WI38 (cell line): ENCODE data around the gene CLDN19.
"Not testable (repeated sequence)": the region's sequence is repeated elsewhere in the genome, so short reads cannot be mapped to it uniquely, and the experiment has no call there.

Experiments used
- H3K4me3 ChIP-seq: 2 replicates; pipeline ENCODE4 v1.5.1; 2011; ENCODE audit warnings: low read depth, mild to moderate bottlenecking, control low read depth, low read length
- TF ChIP-seq, protein P1 (sequence below): IDR thresholded peaks from 2 replicates; pipeline ENCODE4 v1.5.1; 2012; ENCODE audit warnings: low read depth, mild to moderate bottlenecking, control low read depth, low read length

Gene CLDN19

DNA sequence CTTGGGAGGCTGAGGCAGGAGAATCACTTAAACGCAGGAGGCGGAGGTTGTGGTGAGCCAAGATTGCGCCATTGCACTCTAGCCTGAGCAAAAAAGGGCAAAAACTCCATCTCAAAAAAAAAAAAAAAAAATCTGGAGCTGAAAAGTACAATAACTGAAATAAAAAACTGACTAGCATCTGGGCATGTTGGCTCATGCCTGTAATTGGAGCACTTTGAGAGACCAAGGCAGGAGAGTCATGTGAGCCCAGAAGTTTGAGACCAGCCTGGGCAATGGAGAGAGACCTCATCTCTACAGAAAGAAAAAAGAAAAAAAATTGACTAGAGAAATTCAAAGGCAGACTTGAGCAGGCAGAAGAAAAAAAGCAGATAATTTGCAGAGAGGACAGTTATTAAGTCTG lies 18.1 kb downstream of the CLDN19 start:
- no peak overlapping the region for H3K4me3 ChIP-seq
- TF ChIP-seq, protein P1, sequence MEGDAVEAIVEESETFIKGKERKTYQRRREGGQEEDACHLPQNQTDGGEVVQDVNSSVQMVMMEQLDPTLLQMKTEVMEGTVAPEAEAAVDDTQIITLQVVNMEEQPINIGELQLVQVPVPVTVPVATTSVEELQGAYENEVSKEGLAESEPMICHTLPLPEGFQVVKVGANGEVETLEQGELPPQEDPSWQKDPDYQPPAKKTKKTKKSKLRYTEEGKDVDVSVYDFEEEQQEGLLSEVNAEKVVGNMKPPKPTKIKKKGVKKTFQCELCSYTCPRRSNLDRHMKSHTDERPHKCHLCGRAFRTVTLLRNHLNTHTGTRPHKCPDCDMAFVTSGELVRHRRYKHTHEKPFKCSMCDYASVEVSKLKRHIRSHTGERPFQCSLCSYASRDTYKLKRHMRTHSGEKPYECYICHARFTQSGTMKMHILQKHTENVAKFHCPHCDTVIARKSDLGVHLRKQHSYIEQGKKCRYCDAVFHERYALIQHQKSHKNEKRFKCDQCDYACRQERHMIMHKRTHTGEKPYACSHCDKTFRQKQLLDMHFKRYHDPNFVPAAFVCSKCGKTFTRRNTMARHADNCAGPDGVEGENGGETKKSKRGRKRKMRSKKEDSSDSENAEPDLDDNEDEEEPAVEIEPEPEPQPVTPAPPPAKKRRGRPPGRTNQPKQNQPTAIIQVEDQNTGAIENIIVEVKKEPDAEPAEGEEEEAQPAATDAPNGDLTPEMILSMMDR, result no peak

- TF ChIP-seq, protein P1, result no peak
- no peak overlapping the region for H3K4me3 ChIP-seq
Observed at GRCh38 chr1:42720868-42721267, 19.2 kb downstream of the CLDN19 start.

DNA sequence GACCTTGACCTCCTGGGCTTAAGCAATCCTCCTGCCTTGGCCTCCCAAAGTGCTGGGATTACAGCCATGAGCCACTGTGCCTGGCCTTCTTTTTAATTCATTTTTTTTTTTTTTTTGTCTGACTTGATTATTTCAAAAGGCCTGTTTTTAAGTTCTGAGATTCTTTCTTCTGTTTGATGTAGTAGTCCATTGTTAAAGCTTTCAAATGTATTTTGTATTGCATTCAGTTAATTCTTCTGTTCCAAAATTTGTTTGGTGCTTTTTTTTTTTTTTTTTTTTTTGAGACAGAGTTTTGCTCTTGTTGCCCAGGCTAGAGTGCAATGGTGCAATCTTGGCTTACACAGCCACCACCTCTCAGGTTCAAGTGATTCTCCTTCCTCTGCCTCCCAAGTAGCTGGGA lies 25.6 kb downstream of the CLDN19 start:
- H3K4me3 ChIP-seq, result not testable (repeated sequence)

GRCh38 chr1:42713293-42713692 lies 26.7 kb downstream of the CLDN19 start:
- TF ChIP-seq, protein P1, result no peak
- H3K4me3 ChIP-seq, result no peak overlapping the region

DNA sequence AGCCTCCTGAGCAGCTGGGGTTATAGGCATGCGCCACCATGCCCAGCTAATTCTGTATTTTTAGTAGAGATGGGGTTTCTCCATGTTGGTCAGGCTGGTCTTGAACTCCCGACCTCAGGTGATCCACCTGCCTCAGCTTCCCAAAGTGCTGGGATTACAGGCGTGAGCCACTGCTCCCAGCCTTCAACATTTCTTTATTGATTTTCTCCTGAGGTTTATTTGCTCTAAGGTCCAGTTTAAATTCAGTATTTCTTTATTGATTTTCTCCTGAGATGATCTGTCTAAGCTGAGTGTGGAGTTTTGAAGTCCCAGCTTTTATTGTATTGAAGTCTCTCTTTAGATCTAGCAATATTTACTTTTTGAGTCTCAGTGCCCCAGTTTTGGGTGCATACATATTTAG lies 27.2 kb downstream of the CLDN19 start:
- not testable (repeated sequence) for H3K4me3 ChIP-seq

DNA sequence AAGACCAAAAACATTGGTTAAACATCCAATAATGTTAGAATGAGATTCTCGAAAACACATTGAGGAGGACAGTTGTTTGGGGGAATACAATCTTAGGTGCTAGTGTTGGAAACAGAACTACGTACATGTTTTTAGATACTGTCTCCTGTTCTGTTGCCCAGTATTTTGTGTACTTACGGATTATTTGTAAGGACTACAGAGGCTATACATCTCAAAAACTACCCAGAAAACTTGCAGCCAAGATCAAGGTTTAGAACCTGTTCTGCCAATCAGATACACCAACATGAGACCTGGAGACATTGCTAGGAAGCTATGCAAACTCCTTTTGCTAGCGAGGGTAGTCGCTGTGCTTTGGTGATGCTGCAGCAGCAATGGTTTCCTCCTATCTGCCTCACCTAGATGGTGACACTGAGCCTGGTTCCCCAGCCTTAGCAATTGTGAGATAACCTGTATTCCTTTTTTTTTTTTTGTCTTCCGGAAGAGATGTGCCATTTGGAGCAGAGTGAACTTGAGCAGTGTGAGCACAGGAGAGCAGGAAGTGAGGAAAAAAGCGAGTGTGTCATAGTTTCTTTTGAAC lies 36.1 kb downstream of the CLDN19 start:
- no peak overlapping the region for H3K4me3 ChIP-seq
- TF ChIP-seq, protein P1, result no peak

DNA sequence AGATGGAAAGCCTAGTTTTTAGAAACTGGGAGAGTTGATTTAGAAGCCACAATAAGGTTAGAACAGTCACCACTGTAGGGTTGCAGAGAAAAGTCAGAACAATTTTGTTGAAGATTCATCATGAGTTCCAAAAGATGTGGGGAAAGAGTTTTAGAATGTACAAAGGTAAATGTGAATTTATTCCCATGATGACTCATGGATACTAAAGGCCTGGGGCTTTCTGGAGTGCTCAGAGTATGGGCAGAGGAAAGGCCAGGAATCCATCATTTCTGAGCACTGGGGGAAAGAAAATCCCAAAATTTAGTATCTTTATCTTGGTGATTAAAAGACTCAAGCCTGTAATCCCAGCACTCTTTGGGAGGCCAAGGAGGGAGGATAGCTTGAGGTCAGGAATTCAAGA lies 40.0 kb downstream of the CLDN19 start:
- no peak overlapping the region for H3K4me3 ChIP-seq
- TF ChIP-seq, protein P1, result no peak

DNA sequence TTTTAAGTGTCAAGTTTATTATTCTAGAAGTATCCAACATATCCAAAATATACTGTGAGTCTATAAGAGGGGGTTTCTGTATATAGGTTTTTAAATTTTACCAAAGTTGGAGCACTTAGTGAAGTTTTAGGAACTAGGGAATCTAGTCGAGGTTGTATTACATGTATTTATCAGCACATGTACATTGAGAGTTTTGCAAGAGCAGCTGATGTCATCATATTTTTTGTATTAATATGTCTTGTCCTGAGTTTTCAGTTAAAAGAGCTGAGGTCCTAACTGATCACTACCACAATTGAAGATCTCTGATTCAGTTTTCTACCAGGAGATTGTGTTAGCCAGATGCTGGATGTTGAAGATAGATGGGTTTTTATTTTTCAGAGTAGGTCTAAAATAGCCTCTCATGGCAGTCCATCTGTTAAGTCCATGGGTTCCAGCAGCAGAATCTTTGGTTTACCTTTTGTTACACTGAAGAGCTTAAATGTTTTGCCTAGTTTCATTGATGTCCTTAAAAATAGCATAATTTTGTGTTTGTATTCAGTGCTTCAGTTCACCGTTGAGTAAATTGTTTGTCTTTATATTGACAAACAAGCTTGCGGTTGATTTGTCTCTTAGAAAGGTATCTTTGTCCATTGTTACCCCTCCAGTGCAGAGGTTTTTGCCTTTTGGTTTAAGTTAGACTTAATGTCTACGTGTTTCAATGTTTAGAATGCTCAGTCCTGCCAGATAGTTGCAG lies 41.8 kb downstream of the CLDN19 start:
- TF ChIP-seq, protein P1, result no peak

More for the DNA sequence above, 41.8 kb downstream of the CLDN19 start:
- no peak overlapping the region for H3K4me3 ChIP-seq
